K562 (cell line): ENCODE measurements around the gene CDCP2. TPM values are rescaled to one million over a fixed set of nuclear protein-coding genes. Genes with fewer than 3 reads are reported as not detected.
A peak's percentile ranks its signal among the peaks of the same experiment; 100 is the strongest.

Experiments used
- AFF1 ChIP-seq, 2 experiments: fragments of 450-650 bp; IDR thresholded peaks; 2 replicates each; pipeline ENCODE4 v1.6.1; 2018; ENCODE audit warnings: mild to moderate bottlenecking in 2 of 2, low read depth in 1 of 2; ENCODE audit not compliant: partially characterized antibody in 2 of 2
- ARID3A ChIP-seq: IDR thresholded peaks from 2 replicates; pipeline ENCODE4 v1.6.1; 2012; ENCODE audit warnings: low read depth, low read length, improper control_type of control experiment, borderline replicate concordance
- BCOR ChIP-seq: fragments of 450-650 bp; IDR thresholded peaks from 2 replicates; pipeline ENCODE4 v1.6.1; 2016
- CBX1 ChIP-seq: sonication (generic); IDR thresholded peaks from 2 replicates; pipeline ENCODE4 v1.6.1; 2016; ENCODE audit warnings: antibody characterized with exemption, low read depth, mild to moderate bottlenecking
- CHD1 ChIP-seq: fragments of 200-600 bp; sonication (generic); IDR thresholded peaks from one replicate; pipeline ENCODE4 v1.6.1; 2012; ENCODE audit warnings: mild to moderate bottlenecking, moderate library complexity, low read length, inconsistent platforms
- MAZ ChIP-seq, 2 experiments: fragments of 450-650 bp in 1 of 2; sonication (generic) in 1 of 2; formaldehyde crosslinking; IDR thresholded peaks in 1 of 2; conservative IDR thresholded peaks in 1 of 2; 2 replicates each; pipeline versions ENCODE4 v1.4.0 to v1.5.0; 2020; ENCODE audit warnings: mild to moderate bottlenecking in 1 of 2, missing genetic modification reagents in 1 of 2
- NR2C1 ChIP-seq, 2 experiments: fragments of 450-650 bp; IDR thresholded peaks; 2 replicates each; pipeline ENCODE4 v1.6.1; 2017; ENCODE audit warnings: mild to moderate bottlenecking in 2 of 2, antibody characterized with exemption in 1 of 2, inconsistent platforms in 1 of 2, missing compliant biosample characterization in 1 of 2, missing genetic modification characterization in 1 of 2
- RBM25 ChIP-seq: fragments of 200-400 bp; formaldehyde crosslinking; IDR thresholded peaks from 2 replicates; pipeline ENCODE4 v1.6.1; 2018; ENCODE audit warnings: low read length, low read depth, moderate library complexity; ENCODE audit not compliant: severe bottlenecking
- TEAD4 ChIP-seq, 2 experiments: sonication (generic) in 1 of 2; formaldehyde crosslinking in 1 of 2; IDR thresholded peaks; 2 replicates each; pipeline versions ENCODE4 v1.6.1 to v1.8.0; 2012 to 2022; ENCODE audit warnings: borderline replicate concordance in 1 of 2, inconsistent platforms in 1 of 2, low read length in 1 of 2, mild to moderate bottlenecking in 1 of 2, missing genetic modification reagents in 1 of 2
- ZFX ChIP-seq: sonication (generic); formaldehyde crosslinking; IDR thresholded peaks from 2 replicates; pipeline ENCODE4 v1.8.0; 2022; ENCODE audit warnings: mild to moderate bottlenecking, missing genetic modification reagents, moderate library complexity
- polyA plus RNA-seq, 8 experiments: library from polyadenylated mRNA; depleted of rRNA in 4 of 8; stranded (reverse) in 5 of 8; unstranded in 3 of 8; fragments of >200 nt; fragmentation: Nextera tagmentation in 2 of 8; fragmentation: Illumina TruSeq in 1 of 8; extraction: Ambion mirVana in 2 of 8; extraction: Trizol in 1 of 8; gene quantifications; 2 replicates each; pipeline versions ENCODE4 v1.2.1 to v1.2.3, GENCODE V29; 2011 to 2014; ENCODE audit warnings: inconsistent platforms in 1 of 8, missing spikeins in 1 of 8
- total RNA-seq, 7 experiments: library from RNA; depleted of rRNA in 6 of 7; stranded (reverse); fragments of >200 nt in 6 of 7; fragmentation: Illumina TruSeq in 2 of 7; extraction: Trizol in 2 of 7; gene quantifications; 2 replicates each; pipeline versions ENCODE4 v1.2.1 to v1.2.3, GENCODE V29; 2011 to 2021; ENCODE audit warnings: low replicate concordance in 1 of 7
- TF ChIP-seq, protein P1 (sequence below), 2 experiments: IDR thresholded peaks in 1 of 2; conservative IDR thresholded peaks in 1 of 2; 2 replicates each; pipeline ENCODE4 v1.6.1; 2016; ENCODE audit warnings: low read depth in 2 of 2, mild to moderate bottlenecking in 1 of 2, missing compliant biosample characterization in 1 of 2, missing genetic modification characterization in 1 of 2, moderate library complexity in 1 of 2
- TF ChIP-seq, protein P2 (sequence below), 3 experiments: IDR thresholded peaks in 2 of 3; conservative IDR thresholded peaks in 1 of 3; 2 replicates each; pipeline ENCODE4 v1.5.1; 2011 to 2012; ENCODE audit warnings: low read length in 3 of 3, mild to moderate bottlenecking in 3 of 3, control low read depth in 2 of 3, improper control_type of control experiment in 1 of 3, inconsistent platforms in 1 of 3, low read depth in 1 of 3, mixed read lengths in 1 of 3, moderate library complexity in 1 of 3; ENCODE audit not compliant: insufficient read depth in 2 of 3
- TF ChIP-seq, protein P3 (sequence below): fragments of 450-650 bp; conservative IDR thresholded peaks from 2 replicates; pipeline ENCODE4 v1.6.1; 2016; ENCODE audit warnings: missing genetic modification characterization, low read depth, mild to moderate bottlenecking, missing compliant biosample characterization, moderate library complexity

CDCP2 gene
- total and polyA plus RNA-seq, 9 of the 15 experiments (the other 6 are each of a cell fraction or from before 2014, with no cell fraction given): not detected

- TF ChIP-seq NR2C1 (IDR thresholded peaks at IDR 0.05) (no peak), NR2C1 (tag; IDR thresholded peaks at IDR 0.05) (no peak), ARID3A (no peak), RBM25 (peak; percentile 50), TEAD4 (IDR thresholded peaks at IDR 0.05; ENCODE audit: low read length) (no peak), TEAD4 (CRISPR knock-in tag; IDR thresholded peaks at IDR 0.05; ENCODE audit: borderline replicate concordance) (0 out of 2 replicates have a peak, but pooled peaks have one; percentile 69), AFF1 (IDR thresholded peaks at IDR 0.05; ENCODE audit: low read depth in 1 of 2, partially characterized antibody in 2 of 2) (peak in 1 of 2 experiments; percentile 20), BCOR (peak; percentile 67; the same call in 1 of the 2 replicates), CBX1 (peak; percentile 9; the same call in 1 of the 2 replicates), ZFX (peak; percentile 47; the same call in 1 of the 2 replicates), MAZ (CRISPR knock-in tag; conservative IDR thresholded peaks at IDR 0.05 in 1 of 2, IDR thresholded peaks at IDR 0.05 in 1 of 2) (0 out of 4 replicates have a peak, but pooled peaks of 1 of the 2 experiments have one; percentile 11), CHD1 (peak; percentile 92)
- TF ChIP-seq, protein P1, sequence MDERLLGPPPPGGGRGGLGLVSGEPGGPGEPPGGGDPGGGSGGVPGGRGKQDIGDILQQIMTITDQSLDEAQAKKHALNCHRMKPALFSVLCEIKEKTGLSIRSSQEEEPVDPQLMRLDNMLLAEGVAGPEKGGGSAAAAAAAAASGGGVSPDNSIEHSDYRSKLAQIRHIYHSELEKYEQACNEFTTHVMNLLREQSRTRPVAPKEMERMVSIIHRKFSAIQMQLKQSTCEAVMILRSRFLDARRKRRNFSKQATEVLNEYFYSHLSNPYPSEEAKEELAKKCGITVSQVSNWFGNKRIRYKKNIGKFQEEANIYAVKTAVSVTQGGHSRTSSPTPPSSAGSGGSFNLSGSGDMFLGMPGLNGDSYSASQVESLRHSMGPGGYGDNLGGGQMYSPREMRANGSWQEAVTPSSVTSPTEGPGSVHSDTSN (CRISPR knock-in tag; IDR thresholded peaks at IDR 0.05; ENCODE audit: low read depth): no peak
- TF ChIP-seq, protein P1 (tag; conservative IDR thresholded peaks at IDR 0.05; ENCODE audit: low read depth): 0 out of 2 replicates have a peak, but pooled peaks have one; percentile 28
- TF ChIP-seq, protein P2, sequence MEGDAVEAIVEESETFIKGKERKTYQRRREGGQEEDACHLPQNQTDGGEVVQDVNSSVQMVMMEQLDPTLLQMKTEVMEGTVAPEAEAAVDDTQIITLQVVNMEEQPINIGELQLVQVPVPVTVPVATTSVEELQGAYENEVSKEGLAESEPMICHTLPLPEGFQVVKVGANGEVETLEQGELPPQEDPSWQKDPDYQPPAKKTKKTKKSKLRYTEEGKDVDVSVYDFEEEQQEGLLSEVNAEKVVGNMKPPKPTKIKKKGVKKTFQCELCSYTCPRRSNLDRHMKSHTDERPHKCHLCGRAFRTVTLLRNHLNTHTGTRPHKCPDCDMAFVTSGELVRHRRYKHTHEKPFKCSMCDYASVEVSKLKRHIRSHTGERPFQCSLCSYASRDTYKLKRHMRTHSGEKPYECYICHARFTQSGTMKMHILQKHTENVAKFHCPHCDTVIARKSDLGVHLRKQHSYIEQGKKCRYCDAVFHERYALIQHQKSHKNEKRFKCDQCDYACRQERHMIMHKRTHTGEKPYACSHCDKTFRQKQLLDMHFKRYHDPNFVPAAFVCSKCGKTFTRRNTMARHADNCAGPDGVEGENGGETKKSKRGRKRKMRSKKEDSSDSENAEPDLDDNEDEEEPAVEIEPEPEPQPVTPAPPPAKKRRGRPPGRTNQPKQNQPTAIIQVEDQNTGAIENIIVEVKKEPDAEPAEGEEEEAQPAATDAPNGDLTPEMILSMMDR (IDR thresholded peaks at IDR 0.05 in 2 of 3, conservative IDR thresholded peaks at IDR 0.05 in 1 of 3; ENCODE audit: insufficient read depth in 2 of 3, low read depth in 1 of 3, low read length in 3 of 3): no peak
- TF ChIP-seq, protein P3, sequence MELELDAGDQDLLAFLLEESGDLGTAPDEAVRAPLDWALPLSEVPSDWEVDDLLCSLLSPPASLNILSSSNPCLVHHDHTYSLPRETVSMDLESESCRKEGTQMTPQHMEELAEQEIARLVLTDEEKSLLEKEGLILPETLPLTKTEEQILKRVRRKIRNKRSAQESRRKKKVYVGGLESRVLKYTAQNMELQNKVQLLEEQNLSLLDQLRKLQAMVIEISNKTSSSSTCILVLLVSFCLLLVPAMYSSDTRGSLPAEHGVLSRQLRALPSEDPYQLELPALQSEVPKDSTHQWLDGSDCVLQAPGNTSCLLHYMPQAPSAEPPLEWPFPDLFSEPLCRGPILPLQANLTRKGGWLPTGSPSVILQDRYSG (tag): 0 out of 2 replicates have a peak, but pooled peaks have one; percentile 16
Measured at GRCh38 chr1:54200519-54200997, 47.8 kb upstream of the CDCP2 start (continued).
